ENCODE data around the gene HEXIM2. TPM values are rescaled to one million over a fixed set of nuclear protein-coding genes. Genes with fewer than 3 reads are reported as not detected.

The HEXIM2 gene
- total RNA-seq, 4 donors from 2014 or later, result 3.8 to 11.1 (median 8.6) TPM

DNA sequence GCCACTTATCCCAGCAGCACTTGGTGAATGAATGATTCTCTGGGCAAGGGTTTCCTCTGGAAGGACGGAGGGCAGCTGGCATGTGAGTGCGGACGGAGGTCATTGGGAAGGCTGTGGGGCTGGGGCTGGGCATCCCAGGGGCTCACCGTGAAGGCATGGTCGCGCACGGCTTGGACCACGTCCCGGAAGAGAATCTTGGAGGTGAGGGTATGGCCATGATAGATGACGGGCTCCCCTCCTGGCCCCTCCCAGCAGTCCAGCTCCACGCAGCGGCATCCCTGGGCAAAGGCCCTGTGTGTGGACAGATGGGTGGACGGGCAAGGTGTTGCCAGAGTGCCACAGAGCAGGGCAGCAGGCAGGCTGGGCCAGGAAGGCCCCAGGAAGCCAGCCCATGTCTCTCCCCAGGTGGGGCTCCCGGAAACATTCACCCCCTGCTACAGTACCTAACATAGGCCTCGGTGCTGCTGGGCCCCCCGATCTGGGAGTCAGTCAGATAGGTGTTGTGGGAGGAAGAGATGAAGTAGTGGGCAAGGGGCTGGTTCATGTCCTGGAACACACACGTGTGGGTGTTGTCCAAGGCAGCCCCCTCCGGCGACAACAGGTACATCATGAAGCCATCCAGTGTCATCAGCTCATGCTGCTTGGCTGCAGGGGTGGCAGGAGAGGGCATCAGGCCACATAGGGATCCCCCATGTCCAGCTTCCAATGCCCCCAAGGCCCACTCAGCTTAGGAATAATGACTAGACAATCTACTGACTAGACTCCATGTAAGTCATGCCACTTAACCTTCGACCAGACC, 43.6 kb upstream of the HEXIM2 start:
- Histone ChIP-seq H3K27ac (no peak overlapping the region), H3K36me3 (peaks cover 0 to 82% of the 10 kb centered on the region in 2 donors), H3K27me3 (no peaks in the 10 kb centered on the region), H3K4me3 (no peak overlapping the region), H3K9me3 (no peaks in the 10 kb centered on the region), H3K4me1 (peaks cover 0 to 23% (median 0%) of the 10 kb centered on the region in 3 donors)
- 87 to 100% methylated on average over 1 to 16 of the region's 20 CpGs for WGBS, 2 donors (ENCODE audit: low coverage in 1 of 2)
- no peak for ATAC-seq
- TF ChIP-seq, protein P1, sequence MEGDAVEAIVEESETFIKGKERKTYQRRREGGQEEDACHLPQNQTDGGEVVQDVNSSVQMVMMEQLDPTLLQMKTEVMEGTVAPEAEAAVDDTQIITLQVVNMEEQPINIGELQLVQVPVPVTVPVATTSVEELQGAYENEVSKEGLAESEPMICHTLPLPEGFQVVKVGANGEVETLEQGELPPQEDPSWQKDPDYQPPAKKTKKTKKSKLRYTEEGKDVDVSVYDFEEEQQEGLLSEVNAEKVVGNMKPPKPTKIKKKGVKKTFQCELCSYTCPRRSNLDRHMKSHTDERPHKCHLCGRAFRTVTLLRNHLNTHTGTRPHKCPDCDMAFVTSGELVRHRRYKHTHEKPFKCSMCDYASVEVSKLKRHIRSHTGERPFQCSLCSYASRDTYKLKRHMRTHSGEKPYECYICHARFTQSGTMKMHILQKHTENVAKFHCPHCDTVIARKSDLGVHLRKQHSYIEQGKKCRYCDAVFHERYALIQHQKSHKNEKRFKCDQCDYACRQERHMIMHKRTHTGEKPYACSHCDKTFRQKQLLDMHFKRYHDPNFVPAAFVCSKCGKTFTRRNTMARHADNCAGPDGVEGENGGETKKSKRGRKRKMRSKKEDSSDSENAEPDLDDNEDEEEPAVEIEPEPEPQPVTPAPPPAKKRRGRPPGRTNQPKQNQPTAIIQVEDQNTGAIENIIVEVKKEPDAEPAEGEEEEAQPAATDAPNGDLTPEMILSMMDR (IDR thresholded peaks at IDR 0.05), result no peak
- TF ChIP-seq POLR2A (IDR thresholded peaks at IDR 0.05) (no peak), POLR2AphosphoS5 (IDR thresholded peaks at IDR 0.05) (no peak), EP300 (IDR thresholded peaks at IDR 0.05) (no peak)

GRCh38 chr17:45118691-45119090, 43.0 kb upstream of the HEXIM2 start:
- Histone ChIP-seq H3K9me3 (no peaks in the 10 kb centered on the region), H3K4me1 (peaks cover 0 to 28% (median 4%) of the 10 kb centered on the region in 3 donors), H3K27me3 (no peaks in the 10 kb centered on the region), H3K27ac (no peak overlapping the region), H3K4me3 (no peak overlapping the region), H3K36me3 (peaks cover 0 to 76% of the 10 kb centered on the region in 2 donors)
- 96% methylated on average over 5 of the region's 23 CpGs; no CpG with 5 or more reads in 1 of the 2 donors for WGBS, 2 donors (ENCODE audit: low coverage in 1 of 2)
- no peak for ATAC-seq
- TF ChIP-seq POLR2A (IDR thresholded peaks at IDR 0.05) (no peak), POLR2AphosphoS5 (IDR thresholded peaks at IDR 0.05) (no peak), EP300 (IDR thresholded peaks at IDR 0.05) (no peak)
- TF ChIP-seq, protein P1 (IDR thresholded peaks at IDR 0.05), result no peak

DNA sequence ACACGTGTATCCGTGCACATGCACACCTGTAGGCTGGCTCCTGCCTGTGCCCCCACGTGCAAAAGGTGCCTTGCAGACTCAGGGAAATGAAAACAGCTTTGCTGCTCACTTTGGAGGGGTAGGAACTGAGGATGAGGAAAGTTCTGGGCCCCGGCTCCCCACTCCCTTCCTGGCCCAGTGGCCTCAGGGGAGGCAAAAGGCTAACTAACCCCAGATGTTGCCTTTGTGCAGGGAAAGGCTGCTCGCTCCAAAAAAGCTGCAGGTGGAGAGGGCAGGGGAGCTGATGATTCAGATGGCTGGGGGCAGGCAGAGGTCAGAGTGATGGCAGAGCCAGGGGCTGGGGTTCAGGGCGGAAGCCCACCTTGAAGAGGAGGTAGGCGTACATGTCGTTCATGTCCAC, 41.7 kb upstream of the HEXIM2 start:
- Histone ChIP-seq H3K27ac (no peak overlapping the region), H3K36me3 (peaks cover 0 to 63% of the 10 kb centered on the region in 2 donors), H3K9me3 (no peaks in the 10 kb centered on the region), H3K4me3 (no peak overlapping the region), H3K27me3 (no peaks in the 10 kb centered on the region), H3K4me1 (peaks cover 0 to 41% (median 15%) of the 10 kb centered on the region in 3 donors)
- no peak for TF ChIP-seq EP300 (IDR thresholded peaks at IDR 0.05)
- TF ChIP-seq, protein P1 (IDR thresholded peaks at IDR 0.05), result no peak
- TF ChIP-seq POLR2A (IDR thresholded peaks at IDR 0.05), result no peak
- TF ChIP-seq POLR2AphosphoS5 (IDR thresholded peaks at IDR 0.05), result no peak
- 60% methylated on average over 1 of the region's 8 CpGs; no CpG with 5 or more reads in 1 of the 2 donors for WGBS, 2 donors (ENCODE audit: low coverage in 1 of 2)
- no peak for ATAC-seq

- Histone ChIP-seq H3K27ac (no peak overlapping the region), H3K4me3 (no peak overlapping the region), H3K36me3 (peaks cover 0 to 57% of the 10 kb centered on the region in 2 donors), H3K9me3 (no peaks in the 10 kb centered on the region), H3K4me1 (peaks cover 0 to 46% (median 15%) of the 10 kb centered on the region in 3 donors), H3K27me3 (no peaks in the 10 kb centered on the region)
- no peak for ATAC-seq
- WGBS, 2 donors (ENCODE audit: low coverage in 1 of 2), result no CpG with 5 or more reads among the region's 22 CpGs
- TF ChIP-seq EP300 (IDR thresholded peaks at IDR 0.05), result no peak
- TF ChIP-seq POLR2AphosphoS5 (IDR thresholded peaks at IDR 0.05), result no peak
- TF ChIP-seq, protein P1 (IDR thresholded peaks at IDR 0.05), result no peak
- no peak for TF ChIP-seq POLR2A (IDR thresholded peaks at IDR 0.05)
Observed at GRCh38 chr17:45120558-45120957, 41.1 kb upstream of the HEXIM2 start.

GRCh38 chr17:45121055-45121454, 40.6 kb upstream of the HEXIM2 start:
- H3K4me1 ChIP-seq, result peaks cover 0 to 46% (median 15%) of the 10 kb centered on the region in 3 donors
- H3K9me3 ChIP-seq, result no peaks in the 10 kb centered on the region
- no peak overlapping the region for H3K27ac ChIP-seq
- TF ChIP-seq EP300 (IDR thresholded peaks at IDR 0.05) (no peak), POLR2A (IDR thresholded peaks at IDR 0.05) (no peak)
- TF ChIP-seq, protein P1 (IDR thresholded peaks at IDR 0.05), result no peak
- no peaks in the 10 kb centered on the region for H3K27me3 ChIP-seq
- H3K4me3 ChIP-seq, result no peak overlapping the region
- WGBS, 2 donors (ENCODE audit: low coverage in 1 of 2), result 80% methylated on average over 1 of the region's 45 CpGs; no CpG with 5 or more reads in 1 of the 2 donors
- ATAC-seq, result no peak
- H3K36me3 ChIP-seq, result peaks cover 0 to 52% of the 10 kb centered on the region in 2 donors

All from gastroesophageal sphincter (tissue), 4 donors.